T47D (cell line): ENCODE data around the gene PLXNB1.

ENCODE experiments used
- DNase-seq, 2 experiments: peaks; one replicate each; pipeline versions ENCODE4 v3.0.0 to v3.0.0-alpha.2; 2011 to 2012; ENCODE audit warnings: low read depth in 1 of 2, low spot score in 1 of 2
- JUND ChIP-seq: IDR thresholded peaks from 2 replicates; pipeline ENCODE4 v1.6.1; 2012; ENCODE audit warnings: low read depth
- in situ Hi-C: cut with HindIII; loops from 2 replicates; pipeline ENCODE4 v1.10.0; 2016; ENCODE audit warnings: low sequenced_read_pairs, low pct_unique_long_range_greater_than_20kb

Gene PLXNB1

GRCh38 chr3:48399387-48400172 is 30.3 kb downstream of the PLXNB1 start:
- no peak for TF ChIP-seq JUND
- in situ Hi-C loops = no loop called here
- peak in 1 of 2 experiments; percentile 75 for DNase-seq

GRCh38 chr3:48398701-48399386 is 31.0 kb downstream of the PLXNB1 start:
- DNase-seq = peak in 1 of 2 experiments; percentile 3
- in situ Hi-C loops = no loop called here
- no peak for TF ChIP-seq JUND

GRCh38 chr3:48397767-48398681 is 31.9 kb downstream of the PLXNB1 start:
- no peak for TF ChIP-seq JUND
- no peak for DNase-seq
- in situ Hi-C loops = no loop called here

- in situ Hi-C loops = no loop called here
- DNase-seq = no peak
- no peak for TF ChIP-seq JUND
These were observed 34.2 kb downstream of the PLXNB1 start for GRCh38 chr3:48395714-48396113.

- no peak for DNase-seq
- in situ Hi-C loops = no loop called here
- no peak for TF ChIP-seq JUND
These were observed 35.5 kb downstream of the PLXNB1 start for GRCh38 chr3:48394391-48394790.

GRCh38 chr3:48388966-48389365 is 40.9 kb downstream of the PLXNB1 start:
- in situ Hi-C loops = no loop called here

GRCh38 chr3:48387634-48388033 is 42.3 kb downstream of the PLXNB1 start:
- no peak for DNase-seq
- TF ChIP-seq JUND = no peak
- in situ Hi-C loops = no loop called here

More at GRCh38 chr3:48388966-48389365, 40.9 kb downstream of the PLXNB1 start:
- DNase-seq = no peak
- TF ChIP-seq JUND = no peak

- no peak for TF ChIP-seq JUND
- DNase-seq = no peak
- in situ Hi-C loops = no loop called here
These were observed 56.9 kb downstream of the PLXNB1 start for GRCh38 chr3:48372862-48373435.

GRCh38 chr3:48372377-48372770 is 57.5 kb downstream of the PLXNB1 start:
- no peak for DNase-seq
- TF ChIP-seq JUND = no peak
- in situ Hi-C loops = no loop called here

- no peak for DNase-seq
- no peak for TF ChIP-seq JUND
- in situ Hi-C loops = no loop called here
These were observed 58.1 kb downstream of the PLXNB1 start, which contains the start of gene FBXW12 for GRCh38 chr3:48371651-48372376. FBXW12 (plus strand) TSS chr3:48372219; CDS start chr3:48372768, 549 bp downstream.

GRCh38 chr3:48370333-48370713 is 59.6 kb downstream of the PLXNB1 start:
- TF ChIP-seq JUND = no peak
- in situ Hi-C loops = no loop called here
- no peak for DNase-seq
